Retinal pigment epithelial cell (primary cell): ENCODE data around the gene RERE.

ENCODE experiments used
- DNase-seq: peaks from one replicate; pipeline ENCODE4 v3.0.0-alpha.2; 2010; ENCODE audit warnings: low read depth
- H3K4me3 ChIP-seq: 2 replicates; pipeline ENCODE4 v1.5.1; 2011; ENCODE audit warnings: mild to moderate bottlenecking, low read length, control low read depth, moderate library complexity
- TF ChIP-seq, protein P1 (sequence below): conservative IDR thresholded peaks from 2 replicates; pipeline ENCODE4 v1.5.1; 2011; ENCODE audit warnings: low read depth, low read length, control low read depth, inconsistent platforms

RERE gene

GRCh38 chr1:8679929-8680663 lies 137.3 kb downstream of the RERE start:
- H3K4me3 ChIP-seq: no peak overlapping the region
- TF ChIP-seq, protein P1, sequence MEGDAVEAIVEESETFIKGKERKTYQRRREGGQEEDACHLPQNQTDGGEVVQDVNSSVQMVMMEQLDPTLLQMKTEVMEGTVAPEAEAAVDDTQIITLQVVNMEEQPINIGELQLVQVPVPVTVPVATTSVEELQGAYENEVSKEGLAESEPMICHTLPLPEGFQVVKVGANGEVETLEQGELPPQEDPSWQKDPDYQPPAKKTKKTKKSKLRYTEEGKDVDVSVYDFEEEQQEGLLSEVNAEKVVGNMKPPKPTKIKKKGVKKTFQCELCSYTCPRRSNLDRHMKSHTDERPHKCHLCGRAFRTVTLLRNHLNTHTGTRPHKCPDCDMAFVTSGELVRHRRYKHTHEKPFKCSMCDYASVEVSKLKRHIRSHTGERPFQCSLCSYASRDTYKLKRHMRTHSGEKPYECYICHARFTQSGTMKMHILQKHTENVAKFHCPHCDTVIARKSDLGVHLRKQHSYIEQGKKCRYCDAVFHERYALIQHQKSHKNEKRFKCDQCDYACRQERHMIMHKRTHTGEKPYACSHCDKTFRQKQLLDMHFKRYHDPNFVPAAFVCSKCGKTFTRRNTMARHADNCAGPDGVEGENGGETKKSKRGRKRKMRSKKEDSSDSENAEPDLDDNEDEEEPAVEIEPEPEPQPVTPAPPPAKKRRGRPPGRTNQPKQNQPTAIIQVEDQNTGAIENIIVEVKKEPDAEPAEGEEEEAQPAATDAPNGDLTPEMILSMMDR: no peak

GRCh38 chr1:8679395-8679800 lies 138.0 kb downstream of the RERE start:
- TF ChIP-seq, protein P1: no peak
- no peak for DNase-seq
- no peak overlapping the region for H3K4me3 ChIP-seq

More at GRCh38 chr1:8679929-8680663, 137.3 kb downstream of the RERE start:
- DNase-seq: no peak

DNA sequence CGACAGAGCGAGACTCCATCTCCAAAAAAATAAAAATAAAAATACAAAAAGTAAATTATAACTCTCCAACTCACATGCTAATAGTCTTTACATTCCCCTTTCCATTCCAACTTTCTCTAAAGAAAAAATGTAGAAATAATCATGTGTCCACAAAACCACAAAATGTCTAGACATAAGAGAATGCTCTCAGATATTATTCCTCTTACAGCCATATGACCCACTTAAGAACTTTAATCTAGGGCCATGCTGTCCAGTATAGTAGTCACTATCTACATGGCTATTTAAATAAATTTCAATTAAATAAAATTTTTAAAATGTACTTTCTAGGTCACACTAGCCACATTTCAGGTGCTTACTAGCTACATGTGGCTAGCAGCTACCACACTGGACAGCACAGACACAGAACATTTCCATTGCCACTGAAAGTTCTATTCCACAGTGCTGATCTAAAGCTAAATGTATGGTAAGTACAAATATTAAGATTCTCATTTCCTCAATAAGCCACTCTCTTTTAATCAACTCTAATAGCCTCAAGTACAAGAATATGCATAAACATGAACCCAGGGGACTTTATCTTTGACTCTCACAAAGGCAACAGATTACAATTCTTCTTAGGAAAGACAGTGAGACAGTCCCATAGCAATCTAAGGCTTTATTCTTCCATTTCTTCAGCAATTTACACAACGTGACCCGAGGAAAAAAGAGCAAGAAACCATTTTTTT lies 138.6 kb downstream of the RERE start:
- H3K4me3 ChIP-seq: no peak overlapping the region
- TF ChIP-seq, protein P1: no peak
- no peak for DNase-seq

DNA sequence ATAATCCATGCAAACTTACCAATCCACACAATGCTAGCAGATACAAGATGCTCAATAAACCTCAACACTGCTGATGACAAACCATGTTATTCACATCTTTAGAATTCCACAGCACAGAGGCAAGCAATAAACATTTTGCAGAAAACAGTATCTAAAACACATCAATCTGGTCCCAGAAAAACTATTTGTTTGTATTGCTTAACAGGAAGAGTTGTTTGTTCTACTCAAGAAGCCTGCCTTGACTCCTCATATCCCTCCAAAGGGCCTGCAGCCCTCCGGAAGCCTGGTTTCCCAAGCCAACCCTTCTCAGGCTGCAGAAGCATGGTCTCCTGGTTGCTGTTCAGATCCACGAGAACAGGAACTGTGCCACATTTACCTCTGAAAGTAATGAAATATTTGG lies 139.7 kb downstream of the RERE start:
- DNase-seq: no peak
- TF ChIP-seq, protein P1: no peak
- H3K4me3 ChIP-seq: no peak overlapping the region

GRCh38 chr1:8676813-8677212 lies 140.6 kb downstream of the RERE start:
- H3K4me3 ChIP-seq: no peak overlapping the region
- no peak for DNase-seq
- TF ChIP-seq, protein P1: no peak

DNA sequence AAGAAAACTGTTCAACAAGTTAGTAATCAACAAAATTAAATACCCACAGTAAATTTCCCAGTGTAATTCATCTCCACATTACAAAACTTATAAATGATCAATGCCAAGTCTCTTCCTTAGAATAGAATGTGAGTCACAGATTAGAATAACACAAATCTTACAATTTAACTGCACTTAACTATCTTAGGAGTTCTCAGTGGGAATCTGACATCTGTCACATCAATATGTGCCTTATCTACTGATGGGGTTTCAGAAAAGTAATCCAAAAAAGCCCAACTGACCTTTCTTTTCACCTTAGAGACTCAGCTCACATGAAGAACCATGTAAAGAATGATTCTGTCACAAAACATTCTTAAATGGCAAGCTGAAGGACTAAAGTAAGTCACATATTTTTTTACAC lies 141.4 kb downstream of the RERE start:
- H3K4me3 ChIP-seq: no peak overlapping the region
- no peak for DNase-seq
- TF ChIP-seq, protein P1: no peak

GRCh38 chr1:8674912-8675311 lies 142.5 kb downstream of the RERE start:
- DNase-seq: peak; percentile 53
- no peak overlapping the region for H3K4me3 ChIP-seq
- TF ChIP-seq, protein P1: no peak
